Measurements from ENCODE around the gene CREB3L1. TPM values are rescaled to one million over a fixed set of nuclear protein-coding genes. Genes with fewer than 3 reads are reported as not detected.

The CREB3L1 gene
- total and polyA plus RNA-seq, 2 of the 13 experiments (the other 11 are each of a cell fraction or from before 2014, with no cell fraction given): not detected

GRCh38 chr11:46238967-46239800 lies 38.3 kb upstream of the CREB3L1 start (continued):
- TF ChIP-seq, protein P1, sequence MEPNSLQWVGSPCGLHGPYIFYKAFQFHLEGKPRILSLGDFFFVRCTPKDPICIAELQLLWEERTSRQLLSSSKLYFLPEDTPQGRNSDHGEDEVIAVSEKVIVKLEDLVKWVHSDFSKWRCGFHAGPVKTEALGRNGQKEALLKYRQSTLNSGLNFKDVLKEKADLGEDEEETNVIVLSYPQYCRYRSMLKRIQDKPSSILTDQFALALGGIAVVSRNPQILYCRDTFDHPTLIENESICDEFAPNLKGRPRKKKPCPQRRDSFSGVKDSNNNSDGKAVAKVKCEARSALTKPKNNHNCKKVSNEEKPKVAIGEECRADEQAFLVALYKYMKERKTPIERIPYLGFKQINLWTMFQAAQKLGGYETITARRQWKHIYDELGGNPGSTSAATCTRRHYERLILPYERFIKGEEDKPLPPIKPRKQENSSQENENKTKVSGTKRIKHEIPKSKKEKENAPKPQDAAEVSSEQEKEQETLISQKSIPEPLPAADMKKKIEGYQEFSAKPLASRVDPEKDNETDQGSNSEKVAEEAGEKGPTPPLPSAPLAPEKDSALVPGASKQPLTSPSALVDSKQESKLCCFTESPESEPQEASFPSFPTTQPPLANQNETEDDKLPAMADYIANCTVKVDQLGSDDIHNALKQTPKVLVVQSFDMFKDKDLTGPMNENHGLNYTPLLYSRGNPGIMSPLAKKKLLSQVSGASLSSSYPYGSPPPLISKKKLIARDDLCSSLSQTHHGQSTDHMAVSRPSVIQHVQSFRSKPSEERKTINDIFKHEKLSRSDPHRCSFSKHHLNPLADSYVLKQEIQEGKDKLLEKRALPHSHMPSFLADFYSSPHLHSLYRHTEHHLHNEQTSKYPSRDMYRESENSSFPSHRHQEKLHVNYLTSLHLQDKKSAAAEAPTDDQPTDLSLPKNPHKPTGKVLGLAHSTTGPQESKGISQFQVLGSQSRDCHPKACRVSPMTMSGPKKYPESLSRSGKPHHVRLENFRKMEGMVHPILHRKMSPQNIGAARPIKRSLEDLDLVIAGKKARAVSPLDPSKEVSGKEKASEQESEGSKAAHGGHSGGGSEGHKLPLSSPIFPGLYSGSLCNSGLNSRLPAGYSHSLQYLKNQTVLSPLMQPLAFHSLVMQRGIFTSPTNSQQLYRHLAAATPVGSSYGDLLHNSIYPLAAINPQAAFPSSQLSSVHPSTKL (CRISPR knock-in tag; IDR thresholded peaks at IDR 0.05): 0 out of 2 replicates have a peak, but pooled peaks have one; percentile 18
- TF ChIP-seq SRSF1 (optimal IDR thresholded peaks at IDR 0.05; ENCODE audit: low read depth, low read length): no peak
- TF ChIP-seq ZNF614 (CRISPR knock-in tag; IDR thresholded peaks at IDR 0.05; ENCODE audit: borderline replicate concordance): no peak
- TF ChIP-seq GABPB1 (CRISPR knock-in tag; IDR thresholded peaks at IDR 0.05): peak; percentile 74; the same call in 1 of the 2 replicates
- peak; percentile 39; the same call in 1 of the 2 replicates for TF ChIP-seq ARID4A (CRISPR knock-in tag; IDR thresholded peaks at IDR 0.05; ENCODE audit: borderline replicate concordance)
- 0 out of 2 replicates have a peak, but pooled peaks have one; percentile 25 for TF ChIP-seq ZNF580 (CRISPR knock-in tag; IDR thresholded peaks at IDR 0.05; ENCODE audit: borderline replicate concordance, low read depth)
- no peak for TF ChIP-seq KLF12 (CRISPR knock-in tag; IDR thresholded peaks at IDR 0.05; ENCODE audit: borderline replicate concordance)
- no peak for TF ChIP-seq ZNF224 (CRISPR knock-in tag; IDR thresholded peaks at IDR 0.05)
- no peak for TF ChIP-seq ZBTB3 (CRISPR knock-in tag; IDR thresholded peaks at IDR 0.05; ENCODE audit: borderline replicate concordance, low read depth)
- TF ChIP-seq ZNF770 (CRISPR knock-in tag; IDR thresholded peaks at IDR 0.05): no peak
- peak; percentile 34; the same call in 1 of the 2 replicates for TF ChIP-seq CSRNP1 (CRISPR knock-in tag; IDR thresholded peaks at IDR 0.05)
- peak; percentile 31; the same call in 1 of the 2 replicates for TF ChIP-seq SPEN (CRISPR knock-in tag; IDR thresholded peaks at IDR 0.05; ENCODE audit: low read depth)
